ENCODE measurements around the gene EGFL8.

DNA sequence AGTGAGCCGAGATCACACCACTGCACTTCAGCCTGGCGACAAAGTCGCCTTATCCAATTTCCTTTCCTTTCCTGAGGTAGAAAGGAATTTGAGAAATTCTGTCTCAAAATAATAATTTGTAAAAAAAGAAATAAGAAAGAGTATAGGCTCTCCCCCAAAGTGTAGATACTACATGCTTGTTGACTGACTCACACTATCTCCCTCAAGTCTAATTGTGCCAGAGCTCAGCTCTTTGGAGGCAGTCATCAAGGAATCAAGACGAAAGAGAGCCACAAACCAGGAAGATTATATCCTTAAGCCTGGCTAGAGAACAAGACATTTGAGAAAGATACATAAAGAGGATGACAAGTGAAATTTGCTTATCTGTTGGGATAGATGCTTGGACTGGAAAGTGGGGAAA lies 30.6 kb upstream of the EGFL8 start:
- TF ChIP-seq POLR2AphosphoS5 (IDR thresholded peaks at IDR 0.05; ENCODE audit: low read depth, low read length) (no peak), SIN3A (IDR thresholded peaks at IDR 0.05; ENCODE audit: borderline replicate concordance, insufficient read depth, low read depth, low read length) (no peak)
- TF ChIP-seq, protein P1, sequence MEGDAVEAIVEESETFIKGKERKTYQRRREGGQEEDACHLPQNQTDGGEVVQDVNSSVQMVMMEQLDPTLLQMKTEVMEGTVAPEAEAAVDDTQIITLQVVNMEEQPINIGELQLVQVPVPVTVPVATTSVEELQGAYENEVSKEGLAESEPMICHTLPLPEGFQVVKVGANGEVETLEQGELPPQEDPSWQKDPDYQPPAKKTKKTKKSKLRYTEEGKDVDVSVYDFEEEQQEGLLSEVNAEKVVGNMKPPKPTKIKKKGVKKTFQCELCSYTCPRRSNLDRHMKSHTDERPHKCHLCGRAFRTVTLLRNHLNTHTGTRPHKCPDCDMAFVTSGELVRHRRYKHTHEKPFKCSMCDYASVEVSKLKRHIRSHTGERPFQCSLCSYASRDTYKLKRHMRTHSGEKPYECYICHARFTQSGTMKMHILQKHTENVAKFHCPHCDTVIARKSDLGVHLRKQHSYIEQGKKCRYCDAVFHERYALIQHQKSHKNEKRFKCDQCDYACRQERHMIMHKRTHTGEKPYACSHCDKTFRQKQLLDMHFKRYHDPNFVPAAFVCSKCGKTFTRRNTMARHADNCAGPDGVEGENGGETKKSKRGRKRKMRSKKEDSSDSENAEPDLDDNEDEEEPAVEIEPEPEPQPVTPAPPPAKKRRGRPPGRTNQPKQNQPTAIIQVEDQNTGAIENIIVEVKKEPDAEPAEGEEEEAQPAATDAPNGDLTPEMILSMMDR (IDR thresholded peaks at IDR 0.05) = no peak
- TF ChIP-seq, protein P2, sequence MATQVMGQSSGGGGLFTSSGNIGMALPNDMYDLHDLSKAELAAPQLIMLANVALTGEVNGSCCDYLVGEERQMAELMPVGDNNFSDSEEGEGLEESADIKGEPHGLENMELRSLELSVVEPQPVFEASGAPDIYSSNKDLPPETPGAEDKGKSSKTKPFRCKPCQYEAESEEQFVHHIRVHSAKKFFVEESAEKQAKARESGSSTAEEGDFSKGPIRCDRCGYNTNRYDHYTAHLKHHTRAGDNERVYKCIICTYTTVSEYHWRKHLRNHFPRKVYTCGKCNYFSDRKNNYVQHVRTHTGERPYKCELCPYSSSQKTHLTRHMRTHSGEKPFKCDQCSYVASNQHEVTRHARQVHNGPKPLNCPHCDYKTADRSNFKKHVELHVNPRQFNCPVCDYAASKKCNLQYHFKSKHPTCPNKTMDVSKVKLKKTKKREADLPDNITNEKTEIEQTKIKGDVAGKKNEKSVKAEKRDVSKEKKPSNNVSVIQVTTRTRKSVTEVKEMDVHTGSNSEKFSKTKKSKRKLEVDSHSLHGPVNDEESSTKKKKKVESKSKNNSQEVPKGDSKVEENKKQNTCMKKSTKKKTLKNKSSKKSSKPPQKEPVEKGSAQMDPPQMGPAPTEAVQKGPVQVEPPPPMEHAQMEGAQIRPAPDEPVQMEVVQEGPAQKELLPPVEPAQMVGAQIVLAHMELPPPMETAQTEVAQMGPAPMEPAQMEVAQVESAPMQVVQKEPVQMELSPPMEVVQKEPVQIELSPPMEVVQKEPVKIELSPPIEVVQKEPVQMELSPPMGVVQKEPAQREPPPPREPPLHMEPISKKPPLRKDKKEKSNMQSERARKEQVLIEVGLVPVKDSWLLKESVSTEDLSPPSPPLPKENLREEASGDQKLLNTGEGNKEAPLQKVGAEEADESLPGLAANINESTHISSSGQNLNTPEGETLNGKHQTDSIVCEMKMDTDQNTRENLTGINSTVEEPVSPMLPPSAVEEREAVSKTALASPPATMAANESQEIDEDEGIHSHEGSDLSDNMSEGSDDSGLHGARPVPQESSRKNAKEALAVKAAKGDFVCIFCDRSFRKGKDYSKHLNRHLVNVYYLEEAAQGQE (IDR thresholded peaks at IDR 0.05; ENCODE audit: insufficient read depth in 1 of 2, low read depth in 2 of 2, low read length in 1 of 2) = no peak
